ENCODE results near the gene KLF9. TPM values are rescaled to one million over a fixed set of nuclear protein-coding genes. Genes with fewer than 3 reads are reported as not detected.

KLF9 gene
- total RNA-seq, 1 experiment from 2014 or later = 1.0 TPM

GRCh38 chr9:70363760-70364159 lies 50.7 kb downstream of the KLF9 start:
- ATAC-seq (no peak), DNase-seq (ENCODE audit: low spot score) (no peak)
- no peak overlapping the region for H3K4me3 Mint-ChIP-seq
- no peaks in the 10 kb centered on the region for H3K4me1 Mint-ChIP-seq
- H3K27me3 Mint-ChIP-seq (ENCODE audit: low read depth) = no peaks in the 10 kb centered on the region
- peaks cover 9% of the 10 kb centered on the region for H3K9me3 Mint-ChIP-seq
- CTCF ChIA-PET = interaction anchor here (1.3 kb wide), 1 partner anchor 239 kb away, joined by 4 read pairs; no protein-coding TSS in a partner anchor
- POLR2A ChIA-PET = interaction anchor here (0.7 kb wide), 1 partner anchor 927 kb away, joined by 3 read pairs; no protein-coding TSS in a partner anchor
- no peak overlapping the region for H3K27ac Mint-ChIP-seq
- no peaks in the 10 kb centered on the region for H3K36me3 Mint-ChIP-seq
- TF ChIP-seq E2F4 (CRISPR knock-in tag; IDR thresholded peaks at IDR 0.05; ENCODE audit: borderline replicate concordance, low read depth) (no peak), ZBTB43 (CRISPR knock-in tag; IDR thresholded peaks at IDR 0.05) (no peak), MXD4 (CRISPR knock-in tag; IDR thresholded peaks at IDR 0.05; ENCODE audit: borderline replicate concordance) (no peak), AFF4 (CRISPR knock-in tag; IDR thresholded peaks at IDR 0.05; ENCODE audit: borderline replicate concordance) (no peak), ATF2 (CRISPR knock-in tag; IDR thresholded peaks at IDR 0.05; ENCODE audit: borderline replicate concordance, low read depth) (no peak), IRF1 (CRISPR knock-in tag; IDR thresholded peaks at IDR 0.05) (no peak), ATF1 (CRISPR knock-in tag; IDR thresholded peaks at IDR 0.05) (no peak), SMAD4 (CRISPR knock-in tag; IDR thresholded peaks at IDR 0.05) (no peak), ATF6 (CRISPR knock-in tag; IDR thresholded peaks at IDR 0.05) (no peak), USF2 (CRISPR knock-in tag; IDR thresholded peaks at IDR 0.05) (no peak), GTF2I (CRISPR knock-in tag; conservative IDR thresholded peaks at IDR 0.05) (no peak), MYBL2 (CRISPR knock-in tag; IDR thresholded peaks at IDR 0.05) (no peak), ZNF512 (CRISPR knock-in tag; IDR thresholded peaks at IDR 0.05; ENCODE audit: borderline replicate concordance) (no peak), NFYB (CRISPR knock-in tag; conservative IDR thresholded peaks at IDR 0.05; ENCODE audit: low read depth) (no peak), NFE2L1 (CRISPR knock-in tag; IDR thresholded peaks at IDR 0.05) (no peak), FOXJ3 (CRISPR knock-in tag; IDR thresholded peaks at IDR 0.05; ENCODE audit: borderline replicate concordance) (no peak), HMGA2 (CRISPR knock-in tag; IDR thresholded peaks at IDR 0.05) (no peak), KAT7 (CRISPR knock-in tag; IDR thresholded peaks at IDR 0.05; ENCODE audit: borderline replicate concordance) (no peak), NR3C1 (CRISPR knock-in tag; conservative IDR thresholded peaks at IDR 0.05; ENCODE audit: low read depth) (no peak), OVOL2 (CRISPR knock-in tag; IDR thresholded peaks at IDR 0.05; ENCODE audit: borderline replicate concordance) (no peak)

Measured in WTC11 (cell line).